ENCODE data around the gene GNG12. TPM values are rescaled to one million over a fixed set of nuclear protein-coding genes. Genes with fewer than 3 reads are reported as not detected.

Gene GNG12
- polyA plus RNA-seq, 1 donor from 2014 or later, result not detected

- Mint-ChIP-seq H3K4me1 (no peaks in the 10 kb centered on the region), H3K27me3 (peaks cover 3% of the 10 kb centered on the region), H3K4me3 (no peak overlapping the region), H3K36me3 (no peaks in the 10 kb centered on the region), H3K9me3 (no peaks in the 10 kb centered on the region), H3K27ac (no peak overlapping the region)
Observed at GRCh38 chr1:67851800-67852199, 18.5 kb upstream of the GNG12 start.

GRCh38 chr1:67850611-67851075, 17.4 kb upstream of the GNG12 start:
- Mint-ChIP-seq H3K27me3 (peaks cover 6% of the 10 kb centered on the region), H3K36me3 (no peaks in the 10 kb centered on the region), H3K27ac (no peak overlapping the region), H3K4me3 (no peak overlapping the region), H3K9me3 (no peaks in the 10 kb centered on the region), H3K4me1 (no peaks in the 10 kb centered on the region)

- Mint-ChIP-seq H3K9me3 (no peaks in the 10 kb centered on the region), H3K36me3 (no peaks in the 10 kb centered on the region), H3K27me3 (peaks cover 6% of the 10 kb centered on the region), H3K4me1 (no peaks in the 10 kb centered on the region), H3K4me3 (no peak overlapping the region), H3K27ac (no peak overlapping the region)
Observed at GRCh38 chr1:67850151-67850551, 16.9 kb upstream of the GNG12 start.

- Mint-ChIP-seq H3K4me3 (no peak overlapping the region), H3K27ac (no peak overlapping the region), H3K9me3 (no peaks in the 10 kb centered on the region), H3K4me1 (no peaks in the 10 kb centered on the region), H3K27me3 (peaks cover 9% of the 10 kb centered on the region), H3K36me3 (no peaks in the 10 kb centered on the region)
Observed at GRCh38 chr1:67847466-67847865, 14.2 kb upstream of the GNG12 start.

- Mint-ChIP-seq H3K4me1 (no peaks in the 10 kb centered on the region), H3K27ac (no peak overlapping the region), H3K36me3 (no peaks in the 10 kb centered on the region), H3K9me3 (no peaks in the 10 kb centered on the region), H3K27me3 (peaks cover 9% of the 10 kb centered on the region), H3K4me3 (no peak overlapping the region)
Observed at GRCh38 chr1:67846538-67846937, 13.3 kb upstream of the GNG12 start.

- no peak overlapping the region for H3K27ac Mint-ChIP-seq
- H3K9me3 Mint-ChIP-seq, result no peaks in the 10 kb centered on the region
- H3K4me1 Mint-ChIP-seq, result no peaks in the 10 kb centered on the region
- H3K36me3 Mint-ChIP-seq, result no peaks in the 10 kb centered on the region
- H3K27me3 Mint-ChIP-seq, result peaks cover 9% of the 10 kb centered on the region
- H3K4me3 Mint-ChIP-seq, result no peak overlapping the region
Observed at GRCh38 chr1:67844988-67845387, 11.7 kb upstream of the GNG12 start.

GRCh38 chr1:67843746-67844145, 10.5 kb upstream of the GNG12 start:
- Mint-ChIP-seq H3K36me3 (no peaks in the 10 kb centered on the region), H3K4me1 (no peaks in the 10 kb centered on the region), H3K9me3 (no peaks in the 10 kb centered on the region), H3K27ac (no peak overlapping the region), H3K4me3 (no peak overlapping the region), H3K27me3 (peaks cover 11% of the 10 kb centered on the region)

GRCh38 chr1:67843331-67843730, 10.1 kb upstream of the GNG12 start:
- Mint-ChIP-seq H3K36me3 (no peaks in the 10 kb centered on the region), H3K4me1 (no peaks in the 10 kb centered on the region), H3K27ac (no peak overlapping the region), H3K27me3 (peaks cover 11% of the 10 kb centered on the region), H3K9me3 (no peaks in the 10 kb centered on the region), H3K4me3 (no peak overlapping the region)

GRCh38 chr1:67840449-67840848, 7.2 kb upstream of the GNG12 start:
- Mint-ChIP-seq H3K27ac (no peak overlapping the region), H3K36me3 (no peaks in the 10 kb centered on the region), H3K4me3 (no peak overlapping the region), H3K27me3 (peaks cover 12% of the 10 kb centered on the region), H3K9me3 (no peaks in the 10 kb centered on the region), H3K4me1 (no peaks in the 10 kb centered on the region)

- H3K4me1 Mint-ChIP-seq, result no peaks in the 10 kb centered on the region
- H3K9me3 Mint-ChIP-seq, result no peaks in the 10 kb centered on the region
- no peak overlapping the region for H3K4me3 Mint-ChIP-seq
- no peaks in the 10 kb centered on the region for H3K36me3 Mint-ChIP-seq
- no peak overlapping the region for H3K27ac Mint-ChIP-seq
- H3K27me3 Mint-ChIP-seq, result peaks cover 12% of the 10 kb centered on the region
Observed at GRCh38 chr1:67839826-67840225, 6.6 kb upstream of the GNG12 start.

GRCh38 chr1:67838180-67838910, 5.1 kb upstream of the GNG12 start:
- Mint-ChIP-seq H3K27me3 (peaks cover 26% of the 10 kb centered on the region), H3K36me3 (no peaks in the 10 kb centered on the region), H3K4me3 (no peak overlapping the region), H3K4me1 (peaks cover 0 to 3% (median 0%) of the 10 kb centered on the region in 3 donors), H3K27ac (no peak overlapping the region), H3K9me3 (no peaks in the 10 kb centered on the region)

GRCh38 chr1:67836769-67837168, 3.5 kb upstream of the GNG12 start:
- peaks cover 34% of the 10 kb centered on the region for H3K27me3 Mint-ChIP-seq
- no peaks in the 10 kb centered on the region for H3K9me3 Mint-ChIP-seq
- H3K27ac Mint-ChIP-seq, result no peak overlapping the region
- H3K36me3 Mint-ChIP-seq, result no peaks in the 10 kb centered on the region
- peaks cover 7 to 10% (median 7%) of the 10 kb centered on the region in 3 donors for H3K4me1 Mint-ChIP-seq
- no peak overlapping the region for H3K4me3 Mint-ChIP-seq

GRCh38 chr1:67835663-67836452, 2.6 kb upstream of the GNG12 start:
- Mint-ChIP-seq H3K4me1 (peaks cover 9 to 13% (median 9%) of the 10 kb centered on the region in 3 donors), H3K27me3 (peaks cover 43% of the 10 kb centered on the region), H3K27ac (no peak overlapping the region), H3K36me3 (no peaks in the 10 kb centered on the region), H3K9me3 (no peaks in the 10 kb centered on the region), H3K4me3 (no peak overlapping the region)

GRCh38 chr1:67834246-67834877, 1.1 kb upstream of the GNG12 start:
- no peaks in the 10 kb centered on the region for H3K36me3 Mint-ChIP-seq
- H3K4me3 Mint-ChIP-seq, result peak overlapping the region in 3 of 4 donors; percentile 9 to 52 (median 30)

GRCh38 chr1:67833602-67833940, 304 bp upstream of the GNG12 start:
- Mint-ChIP-seq H3K4me1 (peaks cover 9 to 13% (median 9%) of the 10 kb centered on the region in 3 donors), H3K27me3 (peaks cover 44% of the 10 kb centered on the region), H3K4me3 (peak overlapping the region in 2 of 4 donors; percentile 41 to 72), H3K27ac (no peak overlapping the region), H3K9me3 (no peaks in the 10 kb centered on the region), H3K36me3 (no peaks in the 10 kb centered on the region)

More at GRCh38 chr1:67834246-67834877, 1.1 kb upstream of the GNG12 start:
- H3K27ac Mint-ChIP-seq, result peak overlapping the region in 1 of 3 donors; percentile 91
- no peaks in the 10 kb centered on the region for H3K9me3 Mint-ChIP-seq
- peaks cover 44% of the 10 kb centered on the region for H3K27me3 Mint-ChIP-seq
- H3K4me1 Mint-ChIP-seq, result peaks cover 9 to 13% (median 9%) of the 10 kb centered on the region in 3 donors

Data from IgD-negative memory B cell (primary cell).